Thyroid gland (tissue), 4 donors: ENCODE measurements around the gene ATP6V1G2.

Source experiments
- POLR2A ChIP-seq, 2 donors: fragments of 450-650 bp; IDR thresholded peaks; one replicate each; pipeline ENCODE4 v1.6.1; 2017; ENCODE audit warnings: antibody characterized with exemption in 2 of 2, mild to moderate bottlenecking in 2 of 2, moderate library complexity in 1 of 2
- TF ChIP-seq, protein P1 (sequence below), 6 experiments: fragments of 200-600 bp in 3 of 6; fragments of 450-650 bp in 3 of 6; sonication (generic) in 3 of 6; IDR thresholded peaks; one replicate each; pipeline ENCODE4 v1.5.1; 2016 to 2019; ENCODE audit warnings: antibody characterized with exemption in 6 of 6, mild to moderate bottlenecking in 2 of 6, inconsistent platforms in 1 of 6, moderate library complexity in 1 of 6

DNA sequence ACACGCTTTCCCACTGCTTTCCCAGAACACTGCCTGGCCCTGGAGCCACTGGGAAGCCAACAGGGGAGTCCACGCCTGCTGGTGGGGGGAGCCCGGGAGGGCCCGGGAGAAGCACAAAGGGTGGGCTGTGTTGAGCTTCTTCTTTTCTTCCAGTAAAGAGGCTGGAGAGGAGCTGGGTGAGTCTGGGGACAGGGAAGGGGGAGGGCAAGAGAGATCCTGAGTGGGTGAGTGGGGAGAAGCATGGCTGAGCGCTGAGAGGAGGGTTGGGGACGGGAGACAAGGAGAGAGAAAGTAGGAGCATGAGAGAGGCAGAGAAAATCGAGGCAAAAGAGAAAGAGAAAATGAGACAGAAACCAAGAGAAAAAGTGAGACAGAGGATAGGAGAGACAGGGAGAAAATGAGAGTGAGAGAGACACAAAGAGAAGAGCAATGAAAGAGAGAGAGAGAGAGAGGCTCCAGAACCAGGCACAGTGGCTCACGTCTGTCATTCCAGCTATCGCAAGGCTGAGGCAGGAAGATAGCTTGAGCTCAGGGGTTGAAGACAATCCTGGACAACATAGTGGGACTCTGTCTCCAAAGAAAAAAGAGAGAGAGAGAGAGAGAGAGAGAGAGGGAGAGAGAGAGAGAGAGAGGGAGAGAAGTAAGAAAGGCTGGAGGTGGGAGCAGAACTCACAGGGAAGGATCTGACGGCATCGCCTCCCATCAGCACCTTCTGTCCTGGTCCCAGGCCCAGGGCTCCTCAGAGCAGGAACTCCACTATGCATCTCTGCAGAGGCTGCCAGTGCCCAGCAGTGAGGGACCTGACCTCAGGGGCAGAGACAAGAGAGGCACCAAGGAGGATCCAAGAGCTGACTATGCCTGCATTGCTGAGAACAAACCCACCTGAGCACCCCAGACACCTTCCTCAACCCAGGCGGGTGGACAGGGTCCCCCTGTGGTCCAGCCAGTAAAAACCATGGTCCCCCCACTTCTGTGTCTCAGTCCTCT, 41.7 kb upstream of the ATP6V1G2 start:
- TF ChIP-seq, protein P1, sequence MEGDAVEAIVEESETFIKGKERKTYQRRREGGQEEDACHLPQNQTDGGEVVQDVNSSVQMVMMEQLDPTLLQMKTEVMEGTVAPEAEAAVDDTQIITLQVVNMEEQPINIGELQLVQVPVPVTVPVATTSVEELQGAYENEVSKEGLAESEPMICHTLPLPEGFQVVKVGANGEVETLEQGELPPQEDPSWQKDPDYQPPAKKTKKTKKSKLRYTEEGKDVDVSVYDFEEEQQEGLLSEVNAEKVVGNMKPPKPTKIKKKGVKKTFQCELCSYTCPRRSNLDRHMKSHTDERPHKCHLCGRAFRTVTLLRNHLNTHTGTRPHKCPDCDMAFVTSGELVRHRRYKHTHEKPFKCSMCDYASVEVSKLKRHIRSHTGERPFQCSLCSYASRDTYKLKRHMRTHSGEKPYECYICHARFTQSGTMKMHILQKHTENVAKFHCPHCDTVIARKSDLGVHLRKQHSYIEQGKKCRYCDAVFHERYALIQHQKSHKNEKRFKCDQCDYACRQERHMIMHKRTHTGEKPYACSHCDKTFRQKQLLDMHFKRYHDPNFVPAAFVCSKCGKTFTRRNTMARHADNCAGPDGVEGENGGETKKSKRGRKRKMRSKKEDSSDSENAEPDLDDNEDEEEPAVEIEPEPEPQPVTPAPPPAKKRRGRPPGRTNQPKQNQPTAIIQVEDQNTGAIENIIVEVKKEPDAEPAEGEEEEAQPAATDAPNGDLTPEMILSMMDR (IDR thresholded peaks at IDR 0.05): no peak
- TF ChIP-seq POLR2A (IDR thresholded peaks at IDR 0.05): no peak
